ENCODE measurements around the gene PDE6G.
A peak's percentile ranks its signal among the peaks of the same experiment; 100 is the strongest.

The PDE6G gene

DNA sequence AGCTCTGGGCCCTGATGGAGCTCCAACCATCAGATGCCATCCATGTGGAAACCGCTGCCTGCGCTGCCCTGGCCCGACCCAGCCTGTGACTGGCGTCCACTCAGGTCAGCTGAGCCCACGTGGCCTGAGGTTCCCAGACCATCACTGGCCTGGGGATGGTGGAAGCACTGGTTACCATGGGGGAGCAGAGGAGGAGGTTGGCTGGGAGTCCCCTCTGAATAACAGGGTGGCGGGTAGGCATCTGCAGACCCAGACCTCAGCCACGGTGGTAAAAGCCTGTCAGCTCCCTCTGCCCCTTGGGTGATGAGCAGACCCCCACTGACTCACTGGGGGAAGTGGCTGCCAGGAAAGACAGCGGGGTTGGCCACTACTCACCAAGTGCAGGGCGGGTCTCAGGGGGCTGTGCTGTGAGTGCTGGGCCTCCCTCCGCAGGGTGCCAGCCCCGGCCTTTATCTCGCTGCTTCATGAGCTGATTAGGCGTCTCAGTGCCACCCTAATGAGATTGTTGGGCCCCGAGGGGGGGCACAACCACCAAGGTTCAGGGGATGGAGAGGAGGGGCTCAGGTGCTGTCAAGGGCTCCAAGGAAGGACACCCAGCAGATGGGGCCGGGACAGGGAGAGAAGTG lies at the start of gene PDE6G:
Gene PDE6G, minus strand, starts transcription at position 425 of the 626 bp plus-strand sequence. CDS start 3,237 bp downstream, outside the sequence.
- no peak for DNase-seq

DNA sequence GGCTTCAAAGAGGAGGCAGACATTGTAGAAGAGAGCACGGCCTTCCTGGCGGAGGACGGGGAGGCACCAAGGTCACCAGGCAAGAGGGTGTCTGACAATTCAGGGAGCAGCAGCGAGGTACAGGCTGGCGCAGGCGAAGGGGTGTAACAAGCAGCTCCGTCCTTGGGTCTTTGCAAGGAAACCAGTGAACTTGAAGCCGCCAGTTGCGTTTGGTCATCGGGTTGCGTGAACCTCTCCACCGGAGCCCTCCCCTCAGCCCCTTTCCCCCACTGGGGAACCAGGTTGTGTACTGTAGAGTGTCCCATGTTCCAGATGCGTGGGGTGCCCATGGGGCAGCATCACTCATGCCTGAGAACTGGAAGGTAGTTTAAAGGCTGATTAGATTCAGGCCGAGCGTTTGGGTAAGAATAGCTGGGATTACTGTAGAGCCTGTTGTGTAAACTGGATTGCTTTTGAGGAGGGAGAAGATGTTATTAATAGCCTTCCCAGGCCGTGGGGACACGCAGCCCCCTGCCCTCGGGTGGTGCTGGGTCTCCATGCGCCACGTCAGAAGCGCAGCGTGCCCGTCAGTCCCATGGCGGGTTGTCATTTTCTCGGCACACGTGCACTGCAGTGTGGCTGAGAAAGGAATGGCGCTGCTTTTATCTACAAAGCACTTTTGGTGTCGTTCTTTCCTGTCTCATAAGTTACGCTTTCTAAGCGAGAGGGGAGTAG lies 49.3 kb upstream of the PDE6G start:
- no peak for DNase-seq

DNA sequence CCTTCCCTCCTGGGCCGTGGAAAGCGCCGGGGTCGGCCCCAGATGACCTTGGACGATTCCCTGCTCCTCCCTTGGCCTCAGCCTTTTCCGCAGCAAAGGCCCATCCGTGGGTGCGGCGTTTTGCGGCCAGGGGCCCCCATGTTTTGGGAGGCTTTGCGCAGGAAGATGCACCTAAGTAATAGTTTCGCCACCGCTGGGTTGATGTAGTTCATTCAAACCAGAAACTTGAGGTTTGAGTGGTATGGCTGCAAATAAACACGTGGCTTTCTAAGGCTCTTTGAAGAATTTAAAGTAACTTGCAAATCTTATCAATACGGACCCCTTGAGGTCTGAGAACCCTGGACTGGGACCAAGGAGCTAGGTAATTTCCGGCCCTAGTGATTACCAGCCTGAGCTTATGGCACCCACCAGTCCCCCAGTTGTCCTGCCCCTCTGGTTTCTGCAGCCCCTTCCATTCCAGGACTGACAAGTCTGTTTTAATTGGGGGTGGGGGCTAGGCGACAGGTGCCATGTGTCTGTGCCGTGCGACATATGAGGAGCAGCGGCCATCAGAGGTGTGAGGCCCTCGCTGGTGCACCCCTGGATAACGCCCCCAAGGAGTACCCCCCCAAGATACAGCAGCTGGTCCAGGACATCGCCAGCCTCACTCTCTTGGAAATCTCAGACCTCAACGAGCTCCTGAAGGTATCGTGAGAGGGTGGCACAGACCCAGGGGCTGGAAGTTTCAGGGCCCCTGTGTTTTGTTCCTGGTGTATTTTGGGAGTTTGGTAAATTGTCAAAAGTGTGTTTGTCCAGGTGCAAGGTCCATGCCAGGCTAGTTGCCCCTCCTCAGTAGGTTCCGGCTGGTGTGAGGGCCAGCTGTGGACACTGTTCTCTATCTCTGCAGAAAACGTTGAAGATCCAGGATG lies 47.7 kb upstream of the PDE6G start:
- no peak for DNase-seq

DNA sequence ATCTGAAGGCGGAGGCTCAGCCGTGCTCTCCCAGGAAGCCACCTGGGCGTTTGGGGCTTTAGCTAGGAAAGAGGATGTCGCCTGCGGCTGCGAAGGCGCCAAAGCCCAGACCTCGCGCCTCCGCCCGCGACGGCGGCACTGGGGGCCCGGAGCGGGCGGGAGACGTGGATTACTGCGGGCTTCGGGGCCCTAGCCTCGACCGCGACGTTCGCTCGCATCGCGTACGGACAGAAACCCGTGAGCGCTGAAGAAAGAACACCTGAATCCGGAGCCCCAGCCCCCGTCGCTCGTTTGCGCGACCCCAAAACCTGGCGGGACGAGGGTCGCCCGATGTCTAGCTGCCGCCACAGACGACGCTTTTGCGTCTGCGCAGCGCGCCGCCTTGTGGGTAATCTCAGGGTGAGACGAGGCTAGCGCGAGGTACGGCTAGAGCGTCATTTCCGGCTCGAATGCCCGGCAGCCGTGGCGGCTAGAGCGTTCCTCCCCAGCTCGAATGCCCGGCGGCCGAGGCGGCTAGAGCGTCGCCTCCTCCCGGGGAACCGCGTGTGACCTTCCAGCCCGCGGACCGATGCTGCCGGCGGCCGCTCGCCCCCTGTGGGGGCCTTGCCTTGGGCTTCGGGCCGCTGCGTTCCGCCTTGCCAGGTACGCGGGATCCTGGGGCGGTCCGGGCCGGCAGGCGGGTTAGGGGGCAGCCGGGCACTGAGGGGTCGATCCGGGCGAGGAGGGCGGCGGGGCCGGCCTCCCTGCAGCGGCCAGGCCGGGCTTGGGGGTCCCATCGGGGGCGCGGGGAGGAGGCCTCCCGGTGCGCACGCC lies 46.8 kb upstream of the PDE6G start, which contains the start of gene MRPL12:
Gene MRPL12, plus strand, starts transcription at position 434 of the 813 bp plus-strand sequence. Its CDS starts 135 bp downstream, at position 569.
- peak; percentile 50 for DNase-seq

DNA sequence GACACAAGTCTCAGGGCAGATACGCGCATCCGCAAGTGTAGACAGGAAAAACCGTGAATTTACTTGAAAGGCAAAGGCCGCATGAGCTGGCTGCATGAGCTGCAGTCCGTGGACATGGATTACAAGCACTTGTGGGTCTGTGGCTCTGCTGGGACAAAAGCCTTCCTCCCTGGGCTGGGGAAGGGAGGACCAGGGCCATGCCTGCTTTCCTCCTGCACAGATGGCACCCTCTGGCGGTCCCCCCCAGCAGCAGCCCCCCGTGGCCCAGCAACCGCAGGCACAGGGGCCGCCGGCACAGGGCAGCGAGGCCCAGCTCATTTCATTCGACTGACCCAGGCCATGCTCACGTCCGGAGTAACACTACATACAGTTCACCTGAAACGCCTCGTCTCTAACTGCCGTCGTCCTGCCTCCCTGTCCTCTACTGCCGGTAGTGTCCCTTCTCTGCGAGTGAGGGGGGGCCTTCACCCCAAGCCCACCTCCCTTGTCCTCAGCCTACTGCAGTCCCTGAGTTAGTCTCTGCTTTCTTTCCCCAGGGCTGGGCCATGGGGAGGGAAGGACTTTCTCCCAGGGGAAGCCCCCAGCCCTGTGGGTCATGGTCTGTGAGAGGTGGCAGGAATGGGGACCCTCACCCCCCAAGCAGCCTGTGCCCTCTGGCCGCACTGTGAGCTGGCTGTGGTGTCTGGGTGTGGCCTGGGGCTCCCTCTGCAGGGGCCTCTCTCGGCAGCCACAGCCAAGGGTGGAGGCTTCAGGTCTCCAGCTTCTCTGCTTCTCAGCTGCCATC lies 45.1 kb upstream of the PDE6G start:
- no peak for DNase-seq

DNA sequence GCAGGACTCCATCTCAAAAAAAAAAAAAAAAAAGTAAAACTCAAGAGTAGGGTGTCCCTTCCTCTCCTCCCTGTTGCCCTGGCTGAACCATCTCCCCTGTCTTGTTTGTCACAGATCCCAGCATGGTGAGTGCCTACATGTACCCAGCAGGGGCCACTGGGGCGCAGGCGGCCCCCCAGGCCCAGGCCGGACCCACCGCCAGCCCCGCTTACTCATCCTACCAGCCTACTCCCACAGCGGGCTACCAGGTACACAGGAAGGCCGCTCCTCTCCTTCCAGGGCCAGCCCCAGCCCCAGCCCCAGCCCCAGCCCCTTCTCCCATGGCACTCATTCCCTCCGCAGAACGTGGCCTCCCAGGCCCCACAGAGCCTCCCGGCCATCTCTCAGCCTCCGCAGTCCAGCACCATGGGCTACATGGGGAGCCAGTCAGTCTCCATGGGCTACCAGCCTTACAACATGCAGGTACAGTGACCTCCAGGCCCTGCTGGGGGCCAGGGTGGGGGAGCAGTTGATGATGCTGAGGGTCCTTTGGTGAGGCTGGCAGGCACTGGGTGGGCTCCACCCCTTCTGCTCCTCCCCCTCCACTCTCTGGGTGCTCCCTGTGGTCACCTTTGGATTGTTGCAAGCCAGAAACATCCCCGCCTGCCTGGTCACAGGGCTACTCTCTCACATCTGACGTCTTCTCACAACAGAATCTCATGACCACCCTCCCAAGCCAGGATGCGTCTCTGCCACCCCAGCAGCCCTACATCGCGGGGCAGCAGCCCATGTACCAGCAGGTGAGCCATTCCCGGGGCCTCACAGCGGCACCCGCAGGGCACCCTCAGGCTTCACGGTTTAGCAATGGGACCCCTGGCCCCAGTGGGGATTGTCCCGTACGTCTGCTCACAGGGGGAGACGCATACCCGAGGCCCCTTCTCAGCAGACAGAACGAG lies 44.3 kb upstream of the PDE6G start:
- DNase-seq, result no peak

DNA sequence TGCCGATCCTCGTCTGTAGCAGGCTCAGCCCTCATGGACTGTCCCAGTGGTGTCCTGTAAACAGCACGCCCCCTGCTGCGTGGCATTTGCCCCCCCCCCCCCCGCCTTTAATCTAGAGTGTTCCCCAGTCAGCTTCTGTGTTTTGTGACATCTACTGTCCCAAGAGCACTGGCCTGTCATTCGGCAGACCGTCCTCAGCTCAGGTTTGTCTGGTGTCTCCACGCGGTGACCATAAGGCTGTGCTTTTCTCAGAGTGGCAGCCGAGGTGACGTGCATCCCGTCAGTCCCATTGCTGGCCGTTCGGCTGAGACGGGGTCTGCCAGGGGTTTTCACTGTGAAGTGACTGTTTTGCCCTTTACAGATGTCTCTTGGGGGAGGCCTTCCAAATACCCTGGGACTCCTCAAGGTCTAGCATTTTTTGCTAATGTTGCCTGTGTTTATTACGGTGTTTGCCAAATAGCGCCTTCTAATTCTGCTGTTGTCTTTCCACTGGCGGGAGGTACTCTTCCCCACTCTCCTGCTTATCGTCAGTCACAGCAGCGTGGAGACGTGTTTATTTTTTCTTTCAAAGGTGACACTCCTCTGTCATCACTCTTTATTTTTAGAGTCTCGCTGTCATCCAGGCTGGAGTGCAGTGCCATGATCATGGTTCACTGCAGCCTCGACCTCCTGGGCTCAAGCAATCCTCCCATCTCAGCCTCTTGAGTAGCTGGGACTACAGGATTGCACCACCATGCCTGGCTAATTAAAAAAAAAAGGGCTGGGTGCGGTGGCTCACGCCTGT lies 41.1 kb upstream of the PDE6G start:
- DNase-seq, result no peak

DNA sequence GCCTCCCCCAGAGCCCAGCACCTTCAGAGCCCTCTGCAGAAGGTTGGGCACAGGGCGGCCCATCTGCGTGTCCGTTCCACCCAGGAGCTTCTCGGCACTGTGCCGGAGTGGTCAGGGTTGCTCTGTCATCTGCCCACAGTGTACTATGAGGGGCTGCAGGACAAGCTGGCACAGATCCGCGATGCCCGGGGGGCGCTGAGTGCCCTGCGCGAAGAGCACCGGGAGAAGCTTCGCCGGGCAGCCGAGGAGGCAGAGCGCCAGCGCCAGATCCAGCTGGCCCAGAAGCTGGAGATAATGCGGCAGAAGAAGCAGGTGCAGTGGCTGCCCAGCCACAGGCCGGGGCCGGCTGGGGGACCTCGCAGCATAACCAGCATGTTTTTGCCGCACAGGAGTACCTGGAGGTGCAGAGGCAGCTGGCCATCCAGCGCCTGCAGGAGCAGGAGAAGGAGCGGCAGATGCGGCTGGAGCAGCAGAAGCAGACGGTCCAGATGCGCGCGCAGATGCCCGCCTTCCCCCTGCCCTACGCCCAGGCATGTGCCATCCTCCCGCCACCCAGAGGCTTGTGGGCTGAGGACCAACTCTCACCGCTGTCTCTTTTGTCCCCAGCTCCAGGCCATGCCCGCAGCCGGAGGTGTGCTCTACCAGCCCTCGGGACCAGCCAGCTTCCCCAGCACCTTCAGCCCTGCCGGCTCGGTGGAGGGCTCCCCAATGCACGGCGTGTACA lies 40.0 kb upstream of the PDE6G start:
- no peak for DNase-seq

DNA sequence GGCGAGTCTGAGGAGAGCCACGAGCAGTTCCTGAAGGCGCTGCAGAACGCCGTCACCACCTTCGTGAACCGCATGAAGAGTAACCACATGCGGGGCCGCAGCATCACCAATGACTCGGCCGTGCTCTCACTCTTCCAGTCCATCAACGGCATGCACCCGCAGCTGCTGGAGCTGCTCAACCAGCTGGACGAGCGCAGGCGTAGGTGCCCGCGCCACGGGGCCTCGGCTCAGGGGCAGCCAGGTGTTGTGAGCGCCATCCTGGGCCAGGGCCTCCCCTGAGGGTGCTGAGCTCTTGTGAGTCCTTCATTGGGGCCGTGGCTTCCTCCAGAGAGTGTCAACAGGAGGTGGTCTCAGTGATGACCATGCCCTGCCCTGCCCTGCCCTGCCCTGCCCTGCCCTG lies 39.5 kb upstream of the PDE6G start:
- no peak for DNase-seq

DNA sequence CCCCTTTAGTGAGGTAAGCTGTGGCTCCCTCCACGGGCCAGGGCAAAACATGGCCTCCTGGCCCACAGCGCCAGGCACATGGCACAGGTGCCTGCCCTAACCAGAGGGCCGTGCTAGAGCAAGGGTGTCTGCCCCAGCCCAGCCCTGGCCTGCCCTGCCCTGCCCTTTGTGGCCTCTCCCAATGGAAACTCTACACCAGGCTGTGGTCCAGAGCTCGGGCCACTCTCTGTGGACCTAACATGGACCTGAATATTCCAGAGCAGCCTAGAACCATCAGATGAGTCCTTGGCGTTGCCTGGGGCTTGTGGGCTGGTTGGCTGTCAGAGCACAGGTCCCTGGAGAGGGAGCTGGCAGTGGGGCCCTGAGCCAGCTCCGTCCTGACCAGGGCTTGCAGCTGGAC lies 38.9 kb upstream of the PDE6G start:
- no peak for DNase-seq

DNA sequence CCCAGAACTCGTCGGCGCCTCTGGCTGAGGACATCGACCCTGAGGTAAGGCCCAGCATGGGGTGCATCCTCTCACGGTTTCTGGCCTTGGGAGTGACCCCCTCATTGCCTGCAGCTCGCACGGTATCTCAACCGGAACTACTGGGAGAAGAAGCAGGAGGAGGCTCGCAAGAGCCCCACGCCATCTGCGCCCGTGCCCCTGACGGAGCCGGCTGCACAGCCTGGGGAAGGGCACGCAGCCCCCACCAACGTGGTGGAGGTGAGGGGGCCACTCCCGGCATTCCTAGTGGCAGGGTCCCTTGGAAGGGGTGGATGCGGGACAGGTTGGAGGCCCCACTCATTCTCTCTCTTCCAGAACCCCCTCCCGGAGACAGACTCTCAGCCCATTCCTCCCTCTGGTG lies 38.5 kb upstream of the PDE6G start:
- no peak for DNase-seq

DNA sequence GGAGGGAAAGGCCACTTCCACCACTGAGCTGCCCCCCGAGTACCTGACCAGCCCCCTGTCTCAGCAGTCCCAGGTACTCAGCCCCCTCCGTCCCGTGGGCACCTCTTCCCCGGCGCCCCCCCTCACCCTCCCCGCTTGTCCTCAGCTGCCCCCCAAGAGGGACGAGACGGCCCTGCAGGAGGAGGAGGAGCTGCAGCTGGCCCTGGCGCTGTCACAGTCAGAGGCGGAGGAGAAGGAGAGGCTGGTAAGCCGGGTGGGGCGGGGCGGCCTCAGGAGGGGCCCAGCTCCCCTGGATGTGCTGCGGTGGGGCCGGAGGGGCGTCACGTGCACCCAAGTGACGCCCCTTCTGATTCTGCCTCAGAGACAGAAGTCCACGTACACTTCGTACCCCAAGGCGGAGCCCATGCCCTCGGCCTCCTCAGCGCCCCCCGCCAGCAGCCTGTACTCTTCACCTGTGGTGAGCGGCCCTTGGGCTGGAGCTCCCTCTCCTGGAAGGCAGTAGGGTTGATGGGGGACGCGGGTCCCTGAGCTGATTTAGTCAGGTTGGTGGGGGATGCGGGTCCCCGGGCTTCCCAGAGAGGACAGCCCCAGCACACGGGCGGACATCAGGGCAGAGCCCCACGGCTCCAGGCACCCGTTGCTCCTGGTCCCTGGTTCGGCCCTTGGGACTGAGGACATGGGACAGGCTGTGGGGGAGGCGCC lies 37.3 kb upstream of the PDE6G start:
- DNase-seq, result no peak

DNA sequence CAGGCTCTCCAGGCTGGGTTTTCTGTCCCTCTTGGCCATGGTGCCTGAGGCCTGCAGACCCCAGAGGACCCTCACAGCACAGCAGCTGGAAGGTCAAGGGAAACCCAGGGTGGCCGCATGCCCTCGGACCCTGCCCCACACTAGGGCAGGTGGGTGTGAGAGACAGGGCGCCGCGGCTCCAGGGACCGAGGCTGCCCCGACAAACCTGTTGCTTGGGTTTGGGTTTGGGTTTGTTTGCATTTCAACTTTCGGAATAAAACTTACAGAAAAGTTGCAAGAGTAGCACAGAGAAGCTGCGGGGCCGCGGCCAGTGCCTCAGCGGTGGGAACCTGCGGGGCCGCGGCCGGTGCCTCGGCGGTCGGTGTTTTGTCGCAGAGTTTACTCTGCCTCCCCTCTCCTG lies 35.3 kb upstream of the PDE6G start:
- DNase-seq, result no peak

DNA sequence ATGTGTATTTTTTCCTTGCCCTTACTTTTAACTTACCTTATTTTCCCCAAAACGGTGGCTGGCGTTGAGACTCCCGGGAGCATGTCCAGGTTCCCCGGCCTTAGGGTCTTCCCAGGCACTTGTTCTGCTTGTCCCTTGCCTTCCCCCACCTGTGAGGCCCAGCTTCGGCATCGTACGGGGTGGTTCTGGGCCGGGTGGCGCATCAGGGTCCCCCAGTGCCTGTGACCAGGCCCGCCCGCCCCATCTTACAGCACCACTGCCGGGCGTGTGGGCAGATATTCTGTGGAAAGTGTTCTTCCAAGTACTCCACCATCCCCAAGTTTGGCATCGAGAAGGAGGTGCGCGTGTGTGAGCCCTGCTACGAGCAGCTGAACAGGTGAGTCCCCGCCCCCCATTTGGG lies 34.9 kb upstream of the PDE6G start:
- no peak for DNase-seq

DNA sequence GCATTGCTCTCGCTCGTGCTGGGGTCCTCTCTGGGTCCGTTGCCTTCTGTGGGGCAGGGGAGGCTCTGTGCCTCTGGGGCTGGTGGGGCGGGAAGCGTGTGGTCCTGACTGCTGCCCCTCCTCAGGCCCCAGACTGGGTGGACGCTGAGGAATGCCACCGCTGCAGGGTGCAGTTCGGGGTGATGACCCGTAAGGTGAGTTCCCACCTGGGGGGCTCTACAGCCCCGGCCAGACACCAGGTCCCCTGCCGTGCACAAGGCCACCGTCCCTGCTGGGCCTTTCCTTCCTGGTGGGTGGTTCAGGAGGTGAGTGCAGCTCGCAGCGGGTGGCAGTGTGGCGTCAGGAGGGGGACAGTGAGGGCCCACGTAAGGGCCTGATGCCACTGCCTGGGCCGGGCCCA lies 34.2 kb upstream of the PDE6G start:
- DNase-seq, result no peak

DNA sequence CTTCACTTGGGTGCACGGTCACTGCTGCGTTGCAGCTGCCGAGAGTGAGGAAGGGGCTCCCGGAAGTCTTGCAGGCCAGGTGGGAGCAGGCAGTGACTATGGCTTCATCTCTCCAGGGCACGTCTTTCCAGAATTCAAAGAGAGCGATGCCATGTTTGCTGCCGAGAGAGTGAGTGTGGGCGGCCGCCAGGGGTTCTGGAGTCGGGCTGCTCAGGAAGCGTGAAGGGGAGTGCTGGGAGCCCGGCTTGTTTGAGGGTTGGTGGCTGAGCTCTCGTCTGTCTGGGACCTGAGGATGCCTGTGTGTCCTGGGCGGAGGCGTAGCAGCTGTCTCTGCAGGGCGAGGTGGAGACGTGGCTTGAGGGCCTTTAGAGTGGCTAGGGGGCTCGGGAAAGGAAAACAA lies 33.7 kb upstream of the PDE6G start:
- DNase-seq, result no peak

DNA sequence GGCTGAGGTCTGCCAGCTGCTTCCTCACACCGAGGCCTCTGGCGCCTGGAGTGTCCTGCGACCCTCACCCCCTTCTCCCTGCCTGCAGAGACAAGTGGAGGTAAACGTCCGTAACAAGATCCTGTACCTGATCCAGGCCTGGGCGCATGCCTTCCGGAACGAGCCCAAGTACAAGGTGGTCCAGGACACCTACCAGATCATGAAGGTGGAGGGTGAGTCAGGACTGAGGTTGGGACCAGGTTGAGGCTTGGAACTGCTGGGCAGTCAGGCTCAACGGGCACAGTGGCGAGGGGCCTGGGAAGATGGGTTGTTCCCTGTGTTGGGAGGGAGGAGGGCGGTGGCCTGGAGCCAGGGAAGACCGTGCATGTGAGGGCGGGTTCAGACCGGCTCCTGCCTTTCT lies 32.3 kb upstream of the PDE6G start:
- no peak for DNase-seq

DNA sequence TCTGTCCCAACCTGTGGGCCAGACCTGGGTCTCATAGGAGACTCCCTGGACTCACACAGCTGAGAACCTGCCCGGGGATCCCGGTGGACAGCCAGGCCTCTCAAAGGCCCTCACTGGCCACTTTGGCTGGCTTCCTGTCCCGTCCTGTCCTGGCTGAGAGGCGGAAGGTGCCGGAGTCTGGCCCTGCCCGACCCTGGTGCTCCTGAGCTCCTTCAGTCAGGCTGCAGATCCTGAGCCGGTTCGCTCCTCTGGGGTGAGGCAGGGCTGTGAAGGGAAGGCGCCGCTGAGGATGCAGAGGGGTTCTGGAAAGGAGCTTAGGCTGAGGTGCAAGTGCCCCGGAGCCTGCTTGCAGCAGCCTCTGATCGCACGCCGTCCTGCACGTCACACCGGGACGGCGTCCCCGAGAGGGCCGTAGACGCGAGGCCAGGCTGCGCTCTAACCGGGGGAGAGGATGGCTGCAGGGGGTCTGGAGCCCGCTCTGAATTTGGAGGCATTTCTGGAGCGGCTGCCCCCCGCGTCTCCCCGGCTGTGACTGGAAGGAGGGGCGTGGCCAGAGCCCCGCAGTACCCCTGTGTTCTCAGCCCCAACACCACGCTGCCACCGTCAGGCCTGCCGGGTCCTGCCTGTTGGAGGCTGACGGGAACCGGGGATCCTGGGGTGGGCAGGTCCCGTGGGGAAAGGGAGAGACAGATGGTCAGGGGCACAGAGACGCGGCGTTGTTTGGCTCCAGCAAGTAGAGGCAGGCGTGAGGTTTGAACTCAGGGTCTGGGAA lies 31.6 kb upstream of the PDE6G start:
- DNase-seq, result no peak

Data from NCI-H1417 treated with DMSO at 0.1 percent for 48 hours (cell line).